Astrocyte (in vitro differentiated cells and primary cell): ENCODE results near the gene INO80B. TPM values are rescaled to one million over a fixed set of nuclear protein-coding genes. Genes with fewer than 3 reads are reported as not detected.

Experiments used
- DNase-seq: peaks from one replicate; pipeline ENCODE4 v3.0.0-alpha.2; 2010; ENCODE audit warnings: low read depth
- FAIRE-seq: peaks from 2 replicates; lab custom pipeline; 2011; peaks lifted over from hg19 to GRCh38; lab: Jason Lieb, UNC
- H2AFZ ChIP-seq: 2 replicates; pipeline ENCODE4 v1.6.0; 2012; ENCODE audit warnings: low read depth, low read length, inconsistent platforms
- H3K27ac ChIP-seq: 2 replicates; pipeline ENCODE4 v1.5.1; 2011; ENCODE audit warnings: low read depth, low read length, inconsistent platforms
- H3K27me3 ChIP-seq: 2 replicates; pipeline ENCODE4 v1.6.0; 2011; ENCODE audit warnings: low read length, inconsistent platforms; ENCODE audit not compliant: insufficient read depth
- H3K36me3 ChIP-seq: 2 replicates; pipeline ENCODE4 v1.5.1; 2011; ENCODE audit warnings: low read length, inconsistent platforms; ENCODE audit not compliant: insufficient read depth
- H3K4me1 ChIP-seq: 2 replicates; pipeline ENCODE4 v1.5.1; 2011; ENCODE audit warnings: low read length, inconsistent platforms; ENCODE audit not compliant: insufficient read depth
- H3K4me2 ChIP-seq: 2 replicates; pipeline ENCODE4 v1.6.0; 2012; ENCODE audit warnings: low read length, inconsistent platforms
- H3K4me3 ChIP-seq: 2 replicates; pipeline ENCODE4 v1.5.1; 2011; ENCODE audit warnings: low read depth, mild to moderate bottlenecking, low read length, inconsistent platforms; ENCODE audit not compliant: insufficient read depth
- H3K79me2 ChIP-seq: 2 replicates; pipeline ENCODE4 v1.6.0; 2012; ENCODE audit warnings: mild to moderate bottlenecking, low read length, inconsistent platforms; ENCODE audit not compliant: insufficient read depth
- H3K9ac ChIP-seq: 2 replicates; pipeline ENCODE4 v1.6.0; 2012; ENCODE audit warnings: mild to moderate bottlenecking, low read length, inconsistent platforms
- H3K9me3 ChIP-seq: 2 replicates; pipeline ENCODE4 v1.5.1; 2012; ENCODE audit warnings: low read depth, mild to moderate bottlenecking, low read length, inconsistent platforms; ENCODE audit not compliant: insufficient read depth
- H4K20me1 ChIP-seq: 2 replicates; pipeline ENCODE4 v1.6.0; 2012; ENCODE audit warnings: low read length, inconsistent platforms; ENCODE audit not compliant: insufficient read depth
- H3K27ac Mint-ChIP-seq: one replicate; pipeline ENCODE4 v1.8.0; 2021; ENCODE audit warnings: mild to moderate bottlenecking, mixed read lengths; ENCODE audit not compliant: unreplicated experiment
- H3K27me3 Mint-ChIP-seq: one replicate; pipeline ENCODE4 v1.8.0; 2021; ENCODE audit warnings: low read depth, mixed read lengths; ENCODE audit not compliant: unreplicated experiment
- H3K36me3 Mint-ChIP-seq: one replicate; pipeline ENCODE4 v1.8.0; 2021; ENCODE audit warnings: low read depth, mixed read lengths; ENCODE audit not compliant: unreplicated experiment
- H3K4me1 Mint-ChIP-seq: one replicate; pipeline ENCODE4 v1.8.0; 2021; ENCODE audit warnings: low read depth, mixed read lengths; ENCODE audit not compliant: unreplicated experiment
- H3K4me3 Mint-ChIP-seq: one replicate; pipeline ENCODE4 v1.8.0; 2021; ENCODE audit warnings: mild to moderate bottlenecking, moderate library complexity, mixed read lengths; ENCODE audit not compliant: unreplicated experiment
- H3K9me3 Mint-ChIP-seq: one replicate; pipeline ENCODE4 v1.8.0; 2021; ENCODE audit warnings: mild to moderate bottlenecking, mixed read lengths; ENCODE audit not compliant: unreplicated experiment
- EZH2 ChIP-seq: IDR thresholded peaks from 2 replicates; pipeline ENCODE4 v1.6.1; 2012; ENCODE audit warnings: mild to moderate bottlenecking, low read length, inconsistent platforms; ENCODE audit not compliant: insufficient read depth
- total RNA-seq: library from RNA; stranded (reverse); gene quantifications from 2 replicates; pipeline ENCODE4 v1.2.1, GENCODE V29; 2021
- TF ChIP-seq, protein P1 (sequence below): IDR thresholded peaks from 2 replicates; pipeline ENCODE4 v1.5.1; 2011; ENCODE audit warnings: low read depth, mild to moderate bottlenecking, inconsistent platforms, low read length, moderate library complexity; ENCODE audit not compliant: insufficient read depth

Gene INO80B
- total RNA-seq, 1 donor from 2014 or later = 19.2 TPM

DNA sequence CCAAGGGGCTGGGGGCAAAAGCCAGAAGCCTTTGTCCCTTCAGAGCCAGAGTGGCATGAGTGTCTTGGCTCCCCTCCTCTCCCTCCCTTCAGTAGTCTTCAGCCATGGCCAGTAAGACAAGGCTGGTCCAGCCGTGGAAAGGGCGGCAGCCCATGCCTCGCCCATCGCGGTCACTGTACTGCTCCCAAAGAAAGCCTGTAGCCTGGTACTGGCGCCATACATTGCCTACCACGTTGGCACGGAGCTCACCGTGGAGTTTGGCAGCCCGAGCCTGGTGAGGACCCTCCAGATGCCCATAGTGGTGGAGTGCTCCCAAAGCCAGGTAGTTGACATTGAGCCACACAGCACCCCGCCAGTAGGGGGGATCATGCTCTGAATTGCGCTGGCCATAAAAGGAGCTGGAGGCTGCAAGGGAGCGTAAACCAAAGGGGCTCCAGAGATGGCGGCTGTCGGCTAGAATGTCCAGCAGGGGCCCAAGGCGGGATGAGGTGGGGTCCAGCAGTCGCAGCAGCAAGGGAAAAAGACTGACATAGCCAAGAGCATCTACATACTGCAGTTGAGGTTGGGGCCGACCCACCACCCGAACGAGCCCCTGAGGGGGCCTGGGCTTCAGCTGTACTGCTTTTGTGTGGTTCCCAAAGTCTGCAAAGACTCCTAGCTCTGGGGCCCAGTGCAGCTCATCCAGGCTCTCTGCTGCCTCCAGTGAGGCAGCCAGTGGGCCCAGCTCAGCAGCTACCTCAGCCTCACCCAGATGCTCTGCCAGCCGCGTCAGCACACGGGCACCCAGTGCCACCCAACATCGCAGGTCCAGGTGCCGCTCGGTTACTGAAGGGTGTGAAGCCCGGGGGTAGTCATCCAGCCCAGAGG, 6.5 kb downstream of the INO80B start:
- Histone ChIP-seq H3K4me3 (no peak overlapping the region), H3K9me3 (no peaks in the 10 kb centered on the region), H3K4me2 (no peak overlapping the region), H3K27ac (no peak overlapping the region), H3K79me2 (peaks cover 52% of the 10 kb centered on the region), H3K27me3 (no peaks in the 10 kb centered on the region), H3K36me3 (peaks cover 4% of the 10 kb centered on the region), H4K20me1 (peaks cover 16% of the 10 kb centered on the region), H2AFZ (no peak overlapping the region), H3K9ac (no peak overlapping the region), H3K4me1 (peaks cover 17% of the 10 kb centered on the region)
- DNase-seq (no peak), FAIRE-seq (no peak)
- H3K27me3 Mint-ChIP-seq = no peaks in the 10 kb centered on the region
- H3K9me3 Mint-ChIP-seq = no peaks in the 10 kb centered on the region
- peaks cover 20% of the 10 kb centered on the region for H3K4me1 Mint-ChIP-seq
- peaks cover 3% of the 10 kb centered on the region for H3K36me3 Mint-ChIP-seq
- no peak overlapping the region for H3K27ac Mint-ChIP-seq
- no peak overlapping the region for H3K4me3 Mint-ChIP-seq
- no peak for TF ChIP-seq EZH2
- TF ChIP-seq, protein P1, sequence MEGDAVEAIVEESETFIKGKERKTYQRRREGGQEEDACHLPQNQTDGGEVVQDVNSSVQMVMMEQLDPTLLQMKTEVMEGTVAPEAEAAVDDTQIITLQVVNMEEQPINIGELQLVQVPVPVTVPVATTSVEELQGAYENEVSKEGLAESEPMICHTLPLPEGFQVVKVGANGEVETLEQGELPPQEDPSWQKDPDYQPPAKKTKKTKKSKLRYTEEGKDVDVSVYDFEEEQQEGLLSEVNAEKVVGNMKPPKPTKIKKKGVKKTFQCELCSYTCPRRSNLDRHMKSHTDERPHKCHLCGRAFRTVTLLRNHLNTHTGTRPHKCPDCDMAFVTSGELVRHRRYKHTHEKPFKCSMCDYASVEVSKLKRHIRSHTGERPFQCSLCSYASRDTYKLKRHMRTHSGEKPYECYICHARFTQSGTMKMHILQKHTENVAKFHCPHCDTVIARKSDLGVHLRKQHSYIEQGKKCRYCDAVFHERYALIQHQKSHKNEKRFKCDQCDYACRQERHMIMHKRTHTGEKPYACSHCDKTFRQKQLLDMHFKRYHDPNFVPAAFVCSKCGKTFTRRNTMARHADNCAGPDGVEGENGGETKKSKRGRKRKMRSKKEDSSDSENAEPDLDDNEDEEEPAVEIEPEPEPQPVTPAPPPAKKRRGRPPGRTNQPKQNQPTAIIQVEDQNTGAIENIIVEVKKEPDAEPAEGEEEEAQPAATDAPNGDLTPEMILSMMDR = no peak

DNA sequence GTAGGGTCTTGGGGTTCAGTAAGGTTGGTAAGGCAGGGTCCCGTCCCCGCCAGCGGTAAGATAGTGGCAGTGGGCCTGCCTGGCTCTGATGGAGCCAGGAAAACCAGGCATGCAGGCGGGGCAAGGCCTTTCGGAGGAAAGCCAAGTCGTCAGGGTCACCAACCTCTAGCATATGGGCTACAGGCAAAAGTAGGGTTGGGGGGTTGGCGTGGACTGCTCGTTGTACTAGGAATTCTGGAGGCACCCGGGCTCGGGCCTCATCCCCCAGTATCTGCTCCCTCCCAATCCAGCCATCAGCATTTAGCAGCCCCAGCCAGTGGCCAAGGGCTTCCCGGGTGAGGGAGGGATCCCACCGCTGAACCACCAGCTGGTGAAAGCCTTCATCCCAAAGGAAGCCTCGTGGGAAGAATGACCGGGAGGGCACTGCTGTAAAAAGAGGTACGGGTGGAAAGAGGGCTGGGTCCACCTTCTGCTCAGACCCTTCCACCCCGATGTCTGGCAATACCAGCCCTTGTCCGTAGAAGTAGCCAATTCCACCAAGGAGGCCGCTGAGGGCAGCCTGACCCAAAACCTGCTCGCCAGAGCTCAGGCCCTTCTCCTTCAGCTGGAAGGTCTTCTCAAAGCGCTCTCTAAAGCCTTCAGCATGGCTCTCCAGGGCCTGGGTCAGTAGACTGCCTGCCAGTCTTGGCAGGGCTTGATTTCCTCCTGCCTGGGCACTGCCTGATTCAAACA, 7.3 kb downstream of the INO80B start:
- Histone ChIP-seq H3K36me3 (peaks cover 4% of the 10 kb centered on the region), H3K27me3 (no peaks in the 10 kb centered on the region), H3K9ac (no peak overlapping the region), H2AFZ (no peak overlapping the region), H4K20me1 (peaks cover 16% of the 10 kb centered on the region), H3K4me1 (peaks cover 11% of the 10 kb centered on the region), H3K9me3 (no peaks in the 10 kb centered on the region), H3K79me2 (peaks cover 50% of the 10 kb centered on the region), H3K4me3 (no peak overlapping the region), H3K4me2 (no peak overlapping the region), H3K27ac (no peak overlapping the region)
- TF ChIP-seq, protein P1 = no peak
- TF ChIP-seq EZH2 = no peak
- Mint-ChIP-seq H3K4me1 (peaks cover 18% of the 10 kb centered on the region), H3K4me3 (peak overlapping the region; percentile 20), H3K9me3 (no peaks in the 10 kb centered on the region), H3K27ac (peak overlapping the region; percentile 26), H3K27me3 (no peaks in the 10 kb centered on the region), H3K36me3 (peaks cover 3% of the 10 kb centered on the region)
- no peak for DNase-seq
- no peak for FAIRE-seq

DNA sequence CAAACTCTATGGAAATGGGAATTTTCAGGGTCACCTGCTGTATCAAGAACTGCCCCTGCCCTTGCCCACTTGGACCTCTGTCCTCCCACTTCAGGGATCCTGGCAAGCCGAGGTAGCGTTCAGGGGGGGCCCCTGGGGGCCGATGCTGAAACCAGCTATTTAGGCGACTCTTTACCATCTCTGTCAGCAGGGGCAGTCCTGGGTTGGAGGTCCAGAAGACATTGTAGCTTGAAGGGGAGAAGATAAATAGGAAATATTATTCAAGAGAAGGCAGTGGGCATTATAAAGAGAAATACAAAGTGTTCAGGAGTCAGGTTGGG, 7.9 kb downstream of the INO80B start:
- DNase-seq (no peak), FAIRE-seq (no peak)
- Mint-ChIP-seq H3K9me3 (no peaks in the 10 kb centered on the region), H3K4me1 (peaks cover 18% of the 10 kb centered on the region), H3K27ac (peak overlapping the region; percentile 26), H3K36me3 (peaks cover 3% of the 10 kb centered on the region), H3K4me3 (peak overlapping the region; percentile 96), H3K27me3 (no peaks in the 10 kb centered on the region)
- peak overlapping the region; percentile 45 for H3K4me2 ChIP-seq
- no peak overlapping the region for H3K4me3 ChIP-seq
- no peak overlapping the region for H3K27ac ChIP-seq
- peaks cover 11% of the 10 kb centered on the region for H3K4me1 ChIP-seq
- peaks cover 16% of the 10 kb centered on the region for H4K20me1 ChIP-seq
- H3K9me3 ChIP-seq = no peaks in the 10 kb centered on the region
- peaks cover 50% of the 10 kb centered on the region for H3K79me2 ChIP-seq
- H2AFZ ChIP-seq = no peak overlapping the region
- no peak for TF ChIP-seq EZH2
- TF ChIP-seq, protein P1 = no peak
- no peaks in the 10 kb centered on the region for H3K27me3 ChIP-seq
- H3K36me3 ChIP-seq = peaks cover 4% of the 10 kb centered on the region
- no peak overlapping the region for H3K9ac ChIP-seq
